ENCODE data around the gene EML6. TPM values are rescaled to one million over a fixed set of nuclear protein-coding genes. Genes with fewer than 3 reads are reported as not detected.

EML6 gene
- total RNA-seq, 1 experiment from 2014 or later, result 15.7 TPM

- no peaks in the 10 kb centered on the region for H3F3A ChIP-seq (ENCODE audit: low read length, unreplicated experiment)
- H4K20me1 ChIP-seq (ENCODE audit: low read length), result no peaks in the 10 kb centered on the region
- H3K9me2 ChIP-seq (replicated peaks; ENCODE audit: low read length), result no peaks in the 10 kb centered on the region
- H3K4me3 ChIP-seq (ENCODE audit: low read length), result no peak overlapping the region
- intact Hi-C loops (cut with micrococcal nuclease), result no loop called here
- H3K27ac ChIP-seq (ENCODE audit: low read length), result no peak overlapping the region
- TF ChIP-seq EZH2 (IDR thresholded peaks at IDR 0.05; ENCODE audit: low read length, unreplicated experiment) (no peak), EZH2phosphoT487 (IDR thresholded peaks at IDR 0.05; ENCODE audit: borderline replicate concordance, low read length) (no peak), CTCF (conservative IDR thresholded peaks at IDR 0.05; ENCODE audit: low read depth, low read length) (no peak)
- H3K36me3 ChIP-seq (ENCODE audit: low read depth, low read length), result no peaks in the 10 kb centered on the region
- POLR2A ChIA-PET (ENCODE audit: unreplicated experiment), result no interaction called here
- no peak overlapping the region for H2AFZ ChIP-seq (ENCODE audit: low read length)
- H3K27me3 ChIP-seq (ENCODE audit: low read length), result no peaks in the 10 kb centered on the region
- peaks cover 6% of the 10 kb centered on the region for H3K4me1 ChIP-seq (ENCODE audit: insufficient read depth, low read length)
- no peaks in the 10 kb centered on the region for H3K9me3 ChIP-seq (ENCODE audit: low read length)
- H3K79me2 ChIP-seq (ENCODE audit: low read length), result no peaks in the 10 kb centered on the region
- ATAC-seq (peak; percentile 84), DNase-seq (peak; percentile 75)
- no peak overlapping the region for H3K4me2 ChIP-seq (ENCODE audit: low read length)
- no peak overlapping the region for H3K9ac ChIP-seq (ENCODE audit: low read length)
- BruUV-seq (replicated peaks), result no TSS peak
- CTCF ChIA-PET, result interaction anchor here (0.6 to 1.0 kb wide), 4 partner anchors 50 to 303 kb away, joined by 3 to 4 read pairs (median 4); no protein-coding TSS in a partner anchor
Observed at GRCh38 chr2:54876764-54877163, 153.3 kb downstream of the EML6 start.

DNA sequence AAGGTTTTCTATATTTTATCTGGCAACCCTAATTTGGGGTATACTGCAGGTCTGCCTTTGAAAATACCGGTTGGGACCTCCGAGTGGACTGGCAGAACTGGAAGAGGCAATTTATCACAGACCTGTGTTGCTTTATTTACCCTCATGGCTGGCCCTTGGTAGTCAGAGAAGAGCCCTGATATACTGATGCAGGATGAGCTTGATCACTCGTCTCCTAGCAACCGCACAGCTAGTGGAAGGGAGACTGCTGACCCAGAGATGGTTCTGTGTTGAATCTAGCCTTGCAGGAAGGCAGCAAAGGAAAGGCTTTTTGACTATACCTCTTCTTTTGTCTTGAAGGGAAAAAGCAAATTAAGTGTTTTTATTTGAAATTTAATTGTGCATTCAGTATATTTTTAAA lies 154.7 kb downstream of the EML6 start:
- no peak for ATAC-seq
- CTCF ChIA-PET, result no interaction called here

DNA sequence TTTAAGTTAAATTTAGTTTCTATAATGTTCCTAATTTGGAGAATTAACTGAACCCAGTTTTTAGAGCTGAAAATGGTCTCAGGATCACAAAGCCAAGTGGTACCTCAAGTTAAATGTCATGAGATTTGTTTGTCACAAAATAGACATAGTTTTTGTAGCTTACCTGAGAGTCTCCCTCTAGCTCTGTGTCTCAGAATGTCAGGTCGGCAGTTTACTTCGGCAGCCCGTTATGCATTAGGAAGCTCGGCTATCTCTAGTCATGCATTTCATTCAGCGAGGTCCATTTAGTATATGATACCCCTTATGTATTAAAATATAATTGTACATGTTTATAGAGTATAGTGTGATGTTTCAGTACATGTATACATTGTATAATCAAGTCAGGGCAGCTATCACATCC lies 155.6 kb downstream of the EML6 start:
- H3K36me3 ChIP-seq (ENCODE audit: low read depth, low read length), result no peaks in the 10 kb centered on the region
- H3K4me3 ChIP-seq (ENCODE audit: low read length), result no peak overlapping the region
- no peaks in the 10 kb centered on the region for H3K79me2 ChIP-seq (ENCODE audit: low read length)
- no peak overlapping the region for H3K9ac ChIP-seq (ENCODE audit: low read length)
- H3K9me3 ChIP-seq (ENCODE audit: low read length), result no peaks in the 10 kb centered on the region
- intact Hi-C loops (cut with micrococcal nuclease), result no loop called here
- no peaks in the 10 kb centered on the region for H3K9me2 ChIP-seq (replicated peaks; ENCODE audit: low read length)
- TF ChIP-seq EZH2 (IDR thresholded peaks at IDR 0.05; ENCODE audit: low read length, unreplicated experiment), result no peak
- no TSS peak for BruUV-seq (replicated peaks)
- no peak for ATAC-seq
- peaks cover 6% of the 10 kb centered on the region for H3K4me1 ChIP-seq (ENCODE audit: insufficient read depth, low read length)
- H2AFZ ChIP-seq (ENCODE audit: low read length), result no peak overlapping the region
- DNase-seq, result no peak
- H4K20me1 ChIP-seq (ENCODE audit: low read length), result no peaks in the 10 kb centered on the region
- ChIA-PET CTCF (no interaction called here), POLR2A (ENCODE audit: unreplicated experiment) (no interaction called here)
- H3K27me3 ChIP-seq (ENCODE audit: low read length), result no peaks in the 10 kb centered on the region
- no peak overlapping the region for H3K27ac ChIP-seq (ENCODE audit: low read length)
- H3K4me2 ChIP-seq (ENCODE audit: low read length), result no peak overlapping the region
- no peaks in the 10 kb centered on the region for H3F3A ChIP-seq (ENCODE audit: low read length, unreplicated experiment)

More for the DNA sequence above, 154.7 kb downstream of the EML6 start:
- Histone ChIP-seq H3K9me2 (replicated peaks; ENCODE audit: low read length) (no peaks in the 10 kb centered on the region), H3F3A (ENCODE audit: low read length, unreplicated experiment) (no peaks in the 10 kb centered on the region), H3K4me2 (ENCODE audit: low read length) (no peak overlapping the region), H3K4me1 (ENCODE audit: insufficient read depth, low read length) (peaks cover 6% of the 10 kb centered on the region), H3K4me3 (ENCODE audit: low read length) (no peak overlapping the region), H3K36me3 (ENCODE audit: low read depth, low read length) (no peaks in the 10 kb centered on the region), H3K9me3 (ENCODE audit: low read length) (no peaks in the 10 kb centered on the region), H3K27ac (ENCODE audit: low read length) (no peak overlapping the region), H2AFZ (ENCODE audit: low read length) (no peak overlapping the region), H3K79me2 (ENCODE audit: low read length) (no peaks in the 10 kb centered on the region), H4K20me1 (ENCODE audit: low read length) (no peaks in the 10 kb centered on the region), H3K27me3 (ENCODE audit: low read length) (no peaks in the 10 kb centered on the region), H3K9ac (ENCODE audit: low read length) (no peak overlapping the region)
- no peak for TF ChIP-seq CTCF (conservative IDR thresholded peaks at IDR 0.05; ENCODE audit: low read depth, low read length)
- intact Hi-C loops (cut with micrococcal nuclease), result no loop called here
- DNase-seq, result no peak
- POLR2A ChIA-PET (ENCODE audit: unreplicated experiment), result interaction anchor here (0.6 kb wide), 1 partner anchor 98 kb away, joined by 3 read pairs; no protein-coding TSS in a partner anchor
- no TSS peak for BruUV-seq (replicated peaks)
